HG03432 (cell line): Measurements from ENCODE around the gene NOTCH3.
A peak's percentile ranks its signal among the peaks of the same experiment; 100 is the strongest.

Experiments used
- ATAC-seq: cut with Tn5 transposase; IDR thresholded peaks from one replicate; pipeline ENCODE4 v1.9.1; 2021; ENCODE audit warnings: mild to moderate bottlenecking, moderate library complexity; ENCODE audit not compliant: unreplicated experiment

The NOTCH3 gene

GRCh38 chr19:15236886-15237285, 36.1 kb upstream of the NOTCH3 start:
- no peak for ATAC-seq

GRCh38 chr19:15235781-15236180, 35.0 kb upstream of the NOTCH3 start:
- no peak for ATAC-seq

- ATAC-seq: no peak
Observed at GRCh38 chr19:15234431-15235130, 33.8 kb upstream of the NOTCH3 start.

- ATAC-seq: no peak
Observed at GRCh38 chr19:15231271-15231670, 30.5 kb upstream of the NOTCH3 start.

GRCh38 chr19:15227261-15227660, 26.5 kb upstream of the NOTCH3 start:
- ATAC-seq: no peak

- ATAC-seq: no peak
Observed at GRCh38 chr19:15225760-15226159, 25.0 kb upstream of the NOTCH3 start.

GRCh38 chr19:15223649-15224361, 23.0 kb upstream of the NOTCH3 start:
- no peak for ATAC-seq

GRCh38 chr19:15222738-15223648, 22.2 kb upstream of the NOTCH3 start:
- ATAC-seq: peak; percentile 69

GRCh38 chr19:15220833-15221232, 20.0 kb upstream of the NOTCH3 start:
- ATAC-seq: no peak

- no peak for ATAC-seq
Observed at GRCh38 chr19:15218501-15218900, 17.7 kb upstream of the NOTCH3 start.

- no peak for ATAC-seq
Observed at GRCh38 chr19:15216363-15216762, 15.6 kb upstream of the NOTCH3 start.

- no peak for ATAC-seq
Observed at GRCh38 chr19:15213715-15214381, 13.1 kb upstream of the NOTCH3 start.

- ATAC-seq: no peak
Observed at GRCh38 chr19:15212711-15213110, 11.9 kb upstream of the NOTCH3 start.

GRCh38 chr19:15210323-15210781, 9.6 kb upstream of the NOTCH3 start:
- ATAC-seq: no peak

GRCh38 chr19:15201374-15202023, 704 bp upstream of the NOTCH3 start:
- ATAC-seq: no peak

GRCh38 chr19:15199661-15200552, 888 bp downstream of the NOTCH3 start:
- ATAC-seq: no peak

GRCh38 chr19:15198951-15199660, 1.7 kb downstream of the NOTCH3 start:
- no peak for ATAC-seq

GRCh38 chr19:15197942-15198341, 2.9 kb downstream of the NOTCH3 start:
- no peak for ATAC-seq
